ENCODE measurements around the gene SH3GLB2.
"Not testable (repeated sequence)": the region's sequence is repeated elsewhere in the genome, so short reads cannot be mapped to it uniquely, and the experiment has no call there.

SH3GLB2 gene

GRCh38 chr9:129006328-129007034 lies 21.6 kb downstream of the SH3GLB2 start:
- Histone ChIP-seq H3K27me3 (ENCODE audit: insufficient read depth, low read length, poor library complexity, severe bottlenecking) (no peaks in the 10 kb centered on the region), H2AFZ (ENCODE audit: low read length) (no peak overlapping the region), H3K4me2 (ENCODE audit: low read depth, low read length, poor library complexity, severe bottlenecking) (no peak overlapping the region), H3K79me2 (ENCODE audit: insufficient read depth, low read length) (no peaks in the 10 kb centered on the region), H3K9me2 (replicated peaks; ENCODE audit: low read depth, low read length) (no peaks in the 10 kb centered on the region), H3K36me3 (ENCODE audit: insufficient read depth, low read length) (peaks cover 51% of the 10 kb centered on the region; the same call in 1 of the 2 replicates), H3K4me3 (ENCODE audit: low read length, poor library complexity, severe bottlenecking) (no peak overlapping the region), H3K9me3 (ENCODE audit: insufficient read depth, low read depth, low read length) (no peaks in the 10 kb centered on the region), H4K20me1 (ENCODE audit: insufficient read depth, low read length, poor library complexity, severe bottlenecking) (no peaks in the 10 kb centered on the region), H3F3A (ENCODE audit: low read depth) (no peaks in the 10 kb centered on the region), H3K9ac (ENCODE audit: low read depth, low read length, poor library complexity, severe bottlenecking) (no peak overlapping the region), H3K4me1 (ENCODE audit: insufficient read depth, low read length, poor library complexity, severe bottlenecking) (no peaks in the 10 kb centered on the region)
- no peak for TF ChIP-seq EZH2phosphoT487 (IDR thresholded peaks at IDR 0.05; ENCODE audit: borderline replicate concordance)
- peak; percentile 71 for TF ChIP-seq CTCF (conservative IDR thresholded peaks at IDR 0.05; ENCODE audit: low read length)

- no peaks in the 10 kb centered on the region for H3K4me1 ChIP-seq (ENCODE audit: insufficient read depth, low read length, poor library complexity, severe bottlenecking)
- no peak for TF ChIP-seq EZH2phosphoT487 (IDR thresholded peaks at IDR 0.05; ENCODE audit: borderline replicate concordance)
- TF ChIP-seq CTCF (conservative IDR thresholded peaks at IDR 0.05; ENCODE audit: low read length), result no peak
- peaks cover 55% of the 10 kb centered on the region; the same call in 1 of the 2 replicates for H3K36me3 ChIP-seq (ENCODE audit: insufficient read depth, low read length)
These were observed 22.7 kb downstream of the SH3GLB2 start for GRCh38 chr9:129005336-129005997.

GRCh38 chr9:129004173-129004572 lies 24.0 kb downstream of the SH3GLB2 start:
- peaks cover 65% of the 10 kb centered on the region; the same call in 1 of the 2 replicates for H3K36me3 ChIP-seq (ENCODE audit: insufficient read depth, low read length)
- H3K9me3 ChIP-seq (ENCODE audit: insufficient read depth, low read depth, low read length); H3K4me1 ChIP-seq (ENCODE audit: insufficient read depth, low read length, poor library complexity, severe bottlenecking); H4K20me1 ChIP-seq (ENCODE audit: insufficient read depth, low read length, poor library complexity, severe bottlenecking); H3K9me2 ChIP-seq (replicated peaks; ENCODE audit: low read depth, low read length); H3K9ac ChIP-seq (ENCODE audit: low read depth, low read length, poor library complexity, severe bottlenecking); H3F3A ChIP-seq (ENCODE audit: low read depth); H2AFZ ChIP-seq (ENCODE audit: low read length); H3K4me3 ChIP-seq (ENCODE audit: low read length, poor library complexity, severe bottlenecking); H3K27me3 ChIP-seq (ENCODE audit: insufficient read depth, low read length, poor library complexity, severe bottlenecking); H3K79me2 ChIP-seq (ENCODE audit: insufficient read depth, low read length); H3K4me2 ChIP-seq (ENCODE audit: low read depth, low read length, poor library complexity, severe bottlenecking): not testable (repeated sequence)

More at GRCh38 chr9:129005336-129005997, 22.7 kb downstream of the SH3GLB2 start:
- Histone ChIP-seq H3F3A (ENCODE audit: low read depth) (no peaks in the 10 kb centered on the region), H3K4me2 (ENCODE audit: low read depth, low read length, poor library complexity, severe bottlenecking) (no peak overlapping the region), H3K9ac (ENCODE audit: low read depth, low read length, poor library complexity, severe bottlenecking) (no peak overlapping the region), H3K27me3 (ENCODE audit: insufficient read depth, low read length, poor library complexity, severe bottlenecking) (no peaks in the 10 kb centered on the region), H3K4me3 (ENCODE audit: low read length, poor library complexity, severe bottlenecking) (no peak overlapping the region), H2AFZ (ENCODE audit: low read length) (no peak overlapping the region), H3K79me2 (ENCODE audit: insufficient read depth, low read length) (no peaks in the 10 kb centered on the region), H3K9me2 (replicated peaks; ENCODE audit: low read depth, low read length) (no peaks in the 10 kb centered on the region), H4K20me1 (ENCODE audit: insufficient read depth, low read length, poor library complexity, severe bottlenecking) (no peaks in the 10 kb centered on the region), H3K9me3 (ENCODE audit: insufficient read depth, low read depth, low read length) (no peaks in the 10 kb centered on the region)
